Neural cell (in vitro differentiated cells): Measurements from ENCODE around the gene PIP4K2A. TPM values are rescaled to one million over a fixed set of nuclear protein-coding genes. Genes with fewer than 3 reads are reported as not detected.
"Not testable (repeated sequence)": the region's sequence is repeated elsewhere in the genome, so short reads cannot be mapped to it uniquely, and the experiment has no call there.

Source experiments
- H2AFZ ChIP-seq: fragments of 200-600, 300-800 bp; sonication (generic), shearing (Covaris generic); 2 replicates; pipeline ENCODE4 v1.6.0; 2014; ENCODE audit warnings: low read depth, mild to moderate bottlenecking, antibody characterized with exemption, low read length, moderate library complexity
- H3F3A ChIP-seq: fragments of 200-600 bp; shearing (Covaris generic); 2 replicates; pipeline ENCODE4 v1.6.1; 2016; ENCODE audit warnings: mild to moderate bottlenecking, moderate library complexity, mixed read lengths, antibody characterized with exemption, low read length; ENCODE audit not compliant: insufficient read depth, poor library complexity, severe bottlenecking
- H3K27ac ChIP-seq: fragments of 200-600, 300-800 bp; sonication (generic), shearing (Covaris generic); 2 replicates; pipeline ENCODE4 v1.5.1; 2014; ENCODE audit warnings: mild to moderate bottlenecking, low read length, moderate library complexity
- H3K27me3 ChIP-seq: fragments of 300-800, 200-600 bp; sonication (generic), shearing (Covaris generic); 2 replicates; pipeline ENCODE4 v1.6.0; 2014; ENCODE audit warnings: mild to moderate bottlenecking, low read depth, low read length, moderate library complexity; ENCODE audit not compliant: insufficient read depth
- H3K36me3 ChIP-seq: fragments of 300-800, 200-600 bp; sonication (generic), shearing (Covaris generic); 2 replicates; pipeline ENCODE4 v1.5.1; 2014; ENCODE audit warnings: mild to moderate bottlenecking, antibody characterized with exemption, low read length, moderate library complexity; ENCODE audit not compliant: insufficient read depth
- H3K4me2 ChIP-seq: fragments of 300-800, 200-600 bp; sonication (generic), shearing (Covaris generic); 2 replicates; pipeline ENCODE4 v1.6.0; 2014; ENCODE audit warnings: mild to moderate bottlenecking, low read length
- H3K4me3 ChIP-seq: fragments of 300-800, 200-600 bp; sonication (generic), shearing (Covaris generic); 2 replicates; pipeline ENCODE4 v1.5.1; 2014; ENCODE audit warnings: mild to moderate bottlenecking, low read length, moderate library complexity
- H3K79me2 ChIP-seq: fragments of 200-600 bp; shearing (Covaris generic); replicated peaks from 2 replicates; pipeline ENCODE4 v1.6.0; 2014; ENCODE audit warnings: mild to moderate bottlenecking, low read length, moderate library complexity; ENCODE audit not compliant: insufficient read depth
- H3K9ac ChIP-seq: fragments of 300-800, 200-600 bp; sonication (generic), shearing (Covaris generic); 2 replicates; pipeline ENCODE4 v1.6.1; 2016; ENCODE audit warnings: mild to moderate bottlenecking, low read length, mixed read lengths
- H3K9me2 ChIP-seq: fragments of 200-600 bp; shearing (Covaris generic); 2 replicates; pipeline ENCODE4 v1.6.1; 2016; ENCODE audit warnings: mild to moderate bottlenecking, low read length, mixed read lengths; ENCODE audit not compliant: insufficient read depth
- H3K9me3 ChIP-seq: fragments of 200-600, 300-800 bp; sonication (generic), shearing (Covaris generic); 2 replicates; pipeline ENCODE4 v1.6.1; 2016; ENCODE audit warnings: mild to moderate bottlenecking, mixed run types, low read length, moderate library complexity, mixed read lengths
- H4K20me1 ChIP-seq: fragments of 200-600 bp; shearing (Covaris generic); 2 replicates; pipeline ENCODE4 v1.6.1; 2016; ENCODE audit warnings: mild to moderate bottlenecking, mixed run types; ENCODE audit not compliant: insufficient read depth
- EP300 ChIP-seq: fragments of 450-650 bp; conservative IDR thresholded peaks from 2 replicates; pipeline ENCODE4 v1.6.1; 2014; ENCODE audit warnings: antibody characterized with exemption, mild to moderate bottlenecking, moderate library complexity; ENCODE audit not compliant: poor library complexity, severe bottlenecking
- EZH2 ChIP-seq: fragments of 200-600, 300-800 bp; shearing (Covaris generic), sonication (generic); IDR thresholded peaks from 2 replicates; pipeline ENCODE4 v1.6.1; 2014; ENCODE audit warnings: antibody characterized with exemption, low read length, borderline replicate concordance, mild to moderate bottlenecking; ENCODE audit not compliant: insufficient read depth, poor library complexity, severe bottlenecking
- MXI1 ChIP-seq: fragments of 450-650 bp; conservative IDR thresholded peaks from 2 replicates; pipeline ENCODE4 v1.6.1; 2014; ENCODE audit warnings: antibody characterized with exemption, mild to moderate bottlenecking; ENCODE audit not compliant: poor library complexity, severe bottlenecking
- POLR2AphosphoS5 ChIP-seq: IDR thresholded peaks from 2 replicates; pipeline ENCODE4 v1.6.1; 2012
- RAD21 ChIP-seq: fragments of 450-650 bp; conservative IDR thresholded peaks from 2 replicates; pipeline ENCODE4 v1.6.1; 2014; ENCODE audit warnings: antibody characterized with exemption, mild to moderate bottlenecking, moderate library complexity
- TAF1 ChIP-seq: IDR thresholded peaks from 2 replicates; pipeline ENCODE4 v1.6.1; 2012; ENCODE audit warnings: low read depth
- polyA plus RNA-seq: library from polyadenylated mRNA; depleted of rRNA; stranded (reverse); fragments of >200 nt; gene quantifications from 2 replicates; pipeline ENCODE4 v1.2.3, GENCODE V29; 2014
- TF ChIP-seq, protein P1 (sequence below): IDR thresholded peaks from 2 replicates; pipeline ENCODE4 v1.6.1; 2012; ENCODE audit warnings: borderline replicate concordance
- TF ChIP-seq, protein P2 (sequence below): fragments of 450-650 bp; IDR thresholded peaks from 2 replicates; pipeline ENCODE4 v1.5.1; 2014; ENCODE audit warnings: antibody characterized with exemption, mild to moderate bottlenecking, moderate library complexity; ENCODE audit not compliant: poor library complexity, severe bottlenecking

The PIP4K2A gene
- polyA plus RNA-seq, 1 donor from 2014 or later, result 12.6 TPM

GRCh38 chr10:22501413-22501812 lies 213.0 kb downstream of the PIP4K2A start:
- TF ChIP-seq TAF1, result no peak
- TF ChIP-seq, protein P1, sequence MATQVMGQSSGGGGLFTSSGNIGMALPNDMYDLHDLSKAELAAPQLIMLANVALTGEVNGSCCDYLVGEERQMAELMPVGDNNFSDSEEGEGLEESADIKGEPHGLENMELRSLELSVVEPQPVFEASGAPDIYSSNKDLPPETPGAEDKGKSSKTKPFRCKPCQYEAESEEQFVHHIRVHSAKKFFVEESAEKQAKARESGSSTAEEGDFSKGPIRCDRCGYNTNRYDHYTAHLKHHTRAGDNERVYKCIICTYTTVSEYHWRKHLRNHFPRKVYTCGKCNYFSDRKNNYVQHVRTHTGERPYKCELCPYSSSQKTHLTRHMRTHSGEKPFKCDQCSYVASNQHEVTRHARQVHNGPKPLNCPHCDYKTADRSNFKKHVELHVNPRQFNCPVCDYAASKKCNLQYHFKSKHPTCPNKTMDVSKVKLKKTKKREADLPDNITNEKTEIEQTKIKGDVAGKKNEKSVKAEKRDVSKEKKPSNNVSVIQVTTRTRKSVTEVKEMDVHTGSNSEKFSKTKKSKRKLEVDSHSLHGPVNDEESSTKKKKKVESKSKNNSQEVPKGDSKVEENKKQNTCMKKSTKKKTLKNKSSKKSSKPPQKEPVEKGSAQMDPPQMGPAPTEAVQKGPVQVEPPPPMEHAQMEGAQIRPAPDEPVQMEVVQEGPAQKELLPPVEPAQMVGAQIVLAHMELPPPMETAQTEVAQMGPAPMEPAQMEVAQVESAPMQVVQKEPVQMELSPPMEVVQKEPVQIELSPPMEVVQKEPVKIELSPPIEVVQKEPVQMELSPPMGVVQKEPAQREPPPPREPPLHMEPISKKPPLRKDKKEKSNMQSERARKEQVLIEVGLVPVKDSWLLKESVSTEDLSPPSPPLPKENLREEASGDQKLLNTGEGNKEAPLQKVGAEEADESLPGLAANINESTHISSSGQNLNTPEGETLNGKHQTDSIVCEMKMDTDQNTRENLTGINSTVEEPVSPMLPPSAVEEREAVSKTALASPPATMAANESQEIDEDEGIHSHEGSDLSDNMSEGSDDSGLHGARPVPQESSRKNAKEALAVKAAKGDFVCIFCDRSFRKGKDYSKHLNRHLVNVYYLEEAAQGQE, result no peak
- TF ChIP-seq EZH2, result no peak
- TF ChIP-seq, protein P2, sequence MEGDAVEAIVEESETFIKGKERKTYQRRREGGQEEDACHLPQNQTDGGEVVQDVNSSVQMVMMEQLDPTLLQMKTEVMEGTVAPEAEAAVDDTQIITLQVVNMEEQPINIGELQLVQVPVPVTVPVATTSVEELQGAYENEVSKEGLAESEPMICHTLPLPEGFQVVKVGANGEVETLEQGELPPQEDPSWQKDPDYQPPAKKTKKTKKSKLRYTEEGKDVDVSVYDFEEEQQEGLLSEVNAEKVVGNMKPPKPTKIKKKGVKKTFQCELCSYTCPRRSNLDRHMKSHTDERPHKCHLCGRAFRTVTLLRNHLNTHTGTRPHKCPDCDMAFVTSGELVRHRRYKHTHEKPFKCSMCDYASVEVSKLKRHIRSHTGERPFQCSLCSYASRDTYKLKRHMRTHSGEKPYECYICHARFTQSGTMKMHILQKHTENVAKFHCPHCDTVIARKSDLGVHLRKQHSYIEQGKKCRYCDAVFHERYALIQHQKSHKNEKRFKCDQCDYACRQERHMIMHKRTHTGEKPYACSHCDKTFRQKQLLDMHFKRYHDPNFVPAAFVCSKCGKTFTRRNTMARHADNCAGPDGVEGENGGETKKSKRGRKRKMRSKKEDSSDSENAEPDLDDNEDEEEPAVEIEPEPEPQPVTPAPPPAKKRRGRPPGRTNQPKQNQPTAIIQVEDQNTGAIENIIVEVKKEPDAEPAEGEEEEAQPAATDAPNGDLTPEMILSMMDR, result no peak
- no peak for TF ChIP-seq MXI1
- no peak for TF ChIP-seq RAD21
- no peak for TF ChIP-seq POLR2AphosphoS5
- no peak for TF ChIP-seq EP300
- Histone ChIP-seq H3K4me2 (no peak overlapping the region), H4K20me1 (no peaks in the 10 kb centered on the region), H3K27ac (no peak overlapping the region), H3K4me3 (no peak overlapping the region), H2AFZ (no peak overlapping the region), H3K9ac (no peak overlapping the region), H3K9me3 (no peaks in the 10 kb centered on the region), H3K79me2 (no peaks in the 10 kb centered on the region), H3F3A (no peaks in the 10 kb centered on the region), H3K9me2 (no peaks in the 10 kb centered on the region), H3K27me3 (no peaks in the 10 kb centered on the region), H3K36me3 (no peaks in the 10 kb centered on the region)

- TF ChIP-seq MXI1 (no peak), RAD21 (no peak), EZH2 (no peak), POLR2AphosphoS5 (no peak)
- TF ChIP-seq, protein P2, result no peak
- Histone ChIP-seq H3K79me2 (no peaks in the 10 kb centered on the region), H3K36me3 (no peaks in the 10 kb centered on the region), H3K9me2 (no peaks in the 10 kb centered on the region), H3K27me3 (no peaks in the 10 kb centered on the region), H3F3A (no peaks in the 10 kb centered on the region), H4K20me1 (no peaks in the 10 kb centered on the region), H2AFZ (no peak overlapping the region), H3K9ac (no peak overlapping the region), H3K4me3 (no peak overlapping the region), H3K9me3 (no peaks in the 10 kb centered on the region), H3K27ac (no peak overlapping the region), H3K4me2 (no peak overlapping the region)
These were observed 213.6 kb downstream of the PIP4K2A start for GRCh38 chr10:22500656-22501340.

GRCh38 chr10:22499973-22500372 lies 214.4 kb downstream of the PIP4K2A start:
- H3K9me2 ChIP-seq, H3K27ac ChIP-seq, H3F3A ChIP-seq, H3K9me3 ChIP-seq, H2AFZ ChIP-seq, H3K4me3 ChIP-seq, H3K4me2 ChIP-seq, H3K27me3 ChIP-seq, H4K20me1 ChIP-seq, H3K36me3 ChIP-seq, H3K79me2 ChIP-seq, H3K9ac ChIP-seq: not testable (repeated sequence)
